K562 (cell line): Measurements from ENCODE around the gene SLC4A5. TPM values are rescaled to one million over a fixed set of nuclear protein-coding genes. Genes with fewer than 3 reads are reported as not detected.
A peak's percentile ranks its signal among the peaks of the same experiment; 100 is the strongest.

Experiments
- ATAC-seq: fragments of 200-7000 bp; cut with Tn5 transposase; 3 replicates; pipeline ENCODE4 v1.9.1; 2020; ENCODE audit warnings: moderate library complexity
- BruUV-seq: library from RNA; stranded (reverse); fragments of 400-500 nt; replicated peaks from 2 replicates; lab custom pipeline; 2021; lab: Mats Ljungman, UMichigan
- CTCF ChIA-PET: fragments of 300-600 bp; formaldehyde crosslinking; extraction: SDS; loops from one replicate; lab custom pipeline; 2021; ENCODE audit warnings: low intra/inter-chr PET ratio; lab: Yijun Ruan, JAX
- POLR2A ChIA-PET: fragments of 300-600, 350-650 bp; sonication (Branson Sonifier 250); formaldehyde crosslinking; extraction: SDS; loops from one replicate; lab custom pipeline; 2021; ENCODE audit warnings: antibody characterized with exemption, inconsistent platforms; lab: Yijun Ruan, JAX
- DNase-seq, 4 experiments: peaks; one replicate each; pipeline versions ENCODE4 v3.0.0 to v3.0.0-alpha.2; 2011 to 2018; ENCODE audit warnings: low spot score in 3 of 4, mixed read lengths in 3 of 4; ENCODE audit errors: extremely low read depth in 1 of 4
- FAIRE-seq: peaks from 2 replicates; lab custom pipeline; 2011; peaks lifted over from hg19 to GRCh38; lab: Jason Lieb, UNC
- H2AFZ ChIP-seq: 2 replicates; pipeline ENCODE4 v1.6.0; 2011; ENCODE audit warnings: low read depth, low read length, control low read depth, inconsistent platforms
- H3K27ac ChIP-seq: fragments of 200-600 bp; 3 replicates; pipeline ENCODE4 v1.8.0; 2011; ENCODE audit warnings: low read depth, mild to moderate bottlenecking, control low read depth, inconsistent platforms, low read length, moderate library complexity, mixed read lengths; ENCODE audit errors: extremely low read depth
- H3K27me3 ChIP-seq, 2 experiments: fragments of 300-600 bp in 1 of 2; 2 replicates in 1 of 2; 3 replicates in 1 of 2; pipeline versions ENCODE4 v1.6.0 to v1.8.0; 2011; ENCODE audit warnings: inconsistent platforms in 2 of 2, low read length in 2 of 2, mild to moderate bottlenecking in 1 of 2, mixed read lengths in 1 of 2, moderate library complexity in 1 of 2; ENCODE audit not compliant: control insufficient read depth in 2 of 2, insufficient read depth in 2 of 2
- H3K36me3 ChIP-seq: fragments of 300-600 bp; 3 replicates; pipeline ENCODE4 v1.8.0; 2011; ENCODE audit warnings: mild to moderate bottlenecking, low read length, inconsistent platforms; ENCODE audit not compliant: control insufficient read depth, insufficient read depth
- H3K4me1 ChIP-seq, 2 experiments: fragments of 200-600 bp in 1 of 2; replicated peaks in 1 of 2; 2 replicates in 1 of 2; 3 replicates in 1 of 2; pipeline versions ENCODE4 v1.5.1 to v1.8.0; 2011; ENCODE audit warnings: inconsistent platforms in 2 of 2, low read length in 2 of 2, mild to moderate bottlenecking in 1 of 2, mixed read lengths in 1 of 2, moderate library complexity in 1 of 2; ENCODE audit not compliant: control insufficient read depth in 2 of 2, insufficient read depth in 2 of 2
- H3K4me2 ChIP-seq: 2 replicates; pipeline ENCODE4 v1.6.1; 2011; ENCODE audit warnings: low read length, control low read depth, inconsistent platforms, mixed read lengths; ENCODE audit not compliant: insufficient read depth
- H3K4me3 ChIP-seq: fragments of 200-600 bp; sonication (generic), shearing (Covaris generic); 2 replicates; pipeline ENCODE4 v1.5.1; 2016; ENCODE audit warnings: control low read depth, inconsistent platforms
- H3K79me2 ChIP-seq: fragments of 200-600 bp; 3 replicates; pipeline ENCODE4 v1.8.0; 2011; ENCODE audit warnings: low read length, inconsistent platforms; ENCODE audit not compliant: control insufficient read depth, insufficient read depth
- H3K9ac ChIP-seq, 2 experiments: 2 replicates each; pipeline versions ENCODE4 v1.6.0 to v1.6.1; 2011; ENCODE audit warnings: low read depth in 2 of 2, low read length in 2 of 2, control low read depth in 1 of 2, inconsistent platforms in 1 of 2, mild to moderate bottlenecking in 1 of 2, mixed read lengths in 1 of 2; ENCODE audit not compliant: insufficient read depth in 1 of 2
- H3K9me1 ChIP-seq: one replicate; pipeline ENCODE4 v1.6.0; 2011; ENCODE audit warnings: inconsistent platforms, mild to moderate bottlenecking, low read length, moderate library complexity; ENCODE audit not compliant: control insufficient read depth, insufficient read depth
- H3K9me3 ChIP-seq: replicated peaks from 2 replicates; pipeline ENCODE4 v1.5.1; 2011; ENCODE audit warnings: low read depth, low read length, inconsistent platforms; ENCODE audit not compliant: control insufficient read depth, insufficient read depth
- H4K20me1 ChIP-seq: replicated peaks from 2 replicates; pipeline ENCODE4 v1.6.1; 2011; ENCODE audit warnings: low read length, inconsistent platforms, mixed read lengths; ENCODE audit not compliant: control insufficient read depth, insufficient read depth
- CBX8 ChIP-seq: fragments of 200-600 bp; sonication (generic); IDR thresholded peaks from 2 replicates; pipeline ENCODE4 v1.6.1; 2012; ENCODE audit warnings: borderline replicate concordance, mixed run types, low read depth, mild to moderate bottlenecking, moderate library complexity, mixed read lengths, low read length, control low read depth, inconsistent platforms; ENCODE audit not compliant: poor library complexity, severe bottlenecking; ENCODE audit errors: extremely low read depth
- CTCF ChIP-seq, 3 experiments: IDR thresholded peaks in 2 of 3; conservative IDR thresholded peaks in 1 of 3; 2 replicates each; pipeline ENCODE4 v1.5.1; 2011 to 2012; ENCODE audit warnings: low read length in 3 of 3, mild to moderate bottlenecking in 3 of 3, control low read depth in 2 of 3, improper control_type of control experiment in 1 of 3, inconsistent platforms in 1 of 3, low read depth in 1 of 3, mixed read lengths in 1 of 3, moderate library complexity in 1 of 3; ENCODE audit not compliant: insufficient read depth in 2 of 3
- HIVEP1 ChIP-seq: fragments of 250-450 bp; sonication (Bioruptor Pico); IDR thresholded peaks from 2 replicates; pipeline ENCODE4 v1.4.0; 2020; ENCODE audit warnings: mild to moderate bottlenecking
- POLR2AphosphoS2 ChIP-seq: IDR thresholded peaks from 2 replicates; pipeline ENCODE4 v1.6.1; 2012; ENCODE audit warnings: low read length, improper control_type of control experiment
- RAD21 ChIP-seq, 2 experiments: fragments of 250-450 bp in 1 of 2; fragments of 450-650 bp in 1 of 2; sonication (Bioruptor Pico) in 1 of 2; formaldehyde crosslinking in 1 of 2; IDR thresholded peaks in 1 of 2; conservative IDR thresholded peaks in 1 of 2; 2 replicates each; pipeline versions ENCODE4 v1.4.0 to v1.8.0; 2020 to 2022; ENCODE audit warnings: mild to moderate bottlenecking in 2 of 2, moderate library complexity in 1 of 2
- SP2 ChIP-seq: IDR thresholded peaks from 2 replicates; pipeline ENCODE4 v1.6.1; 2011; ENCODE audit warnings: mild to moderate bottlenecking, low read depth, low read length, moderate library complexity; ENCODE audit not compliant: poor library complexity, severe bottlenecking; ENCODE audit errors: extremely low read depth
- ZKSCAN8 ChIP-seq: fragments of 200-800 bp; sonication (Bioruptor generic); IDR thresholded peaks from 2 replicates; pipeline ENCODE4 v1.6.1; 2016; ENCODE audit warnings: missing genetic modification characterization, missing compliant biosample characterization
- WGBS: fragments of 100-300 bp; shearing (Covaris generic); methylation state at CpG from one replicate; pipeline ENCODE4 v1.1.6; 2016; ENCODE audit warnings: low coverage, mixed read lengths; ENCODE audit not compliant: insufficient coverage; ENCODE audit errors: missing lambda C conversion rate; 5-methylcytosine and 5-hydroxymethylcytosine counted together
- in situ Hi-C: fragments of 300-500 bp; cut with MboI; formaldehyde crosslinking; loops from 4 replicates; pipeline ENCODE4 v1.15.0; 2018; ENCODE audit warnings: inconsistent platforms, mixed read lengths
- intact Hi-C: fragments of 100-400 bp; cut with micrococcal nuclease; formaldehyde crosslinking; loops from 2 replicates; pipeline ENCODE4 v1.14.2; 2022
- polyA plus RNA-seq, 8 experiments: library from polyadenylated mRNA; depleted of rRNA in 4 of 8; stranded (reverse) in 5 of 8; unstranded in 3 of 8; fragments of >200 nt; fragmentation: Nextera tagmentation in 2 of 8; fragmentation: Illumina TruSeq in 1 of 8; extraction: Ambion mirVana in 2 of 8; extraction: Trizol in 1 of 8; gene quantifications; 2 replicates each; pipeline versions ENCODE4 v1.2.1 to v1.2.3, GENCODE V29; 2011 to 2014; ENCODE audit warnings: inconsistent platforms in 1 of 8, missing spikeins in 1 of 8
- total RNA-seq, 7 experiments: library from RNA; depleted of rRNA in 6 of 7; stranded (reverse); fragments of >200 nt in 6 of 7; fragmentation: Illumina TruSeq in 2 of 7; extraction: Trizol in 2 of 7; gene quantifications; 2 replicates each; pipeline versions ENCODE4 v1.2.1 to v1.2.3, GENCODE V29; 2011 to 2021; ENCODE audit warnings: low replicate concordance in 1 of 7
- TF ChIP-seq, protein P1 (sequence below): fragments of 450-650 bp; formaldehyde crosslinking; IDR thresholded peaks from 2 replicates; pipeline ENCODE4 v1.4.0; 2020; ENCODE audit warnings: mild to moderate bottlenecking, moderate library complexity
- TF ChIP-seq, protein P2 (sequence below): fragments of 250-450 bp; sonication (Bioruptor Pico); IDR thresholded peaks from 2 replicates; pipeline ENCODE4 v1.4.0; 2020

Gene SLC4A5
- total and polyA plus RNA-seq, 9 of the 15 experiments (the other 6 are each of a cell fraction or from before 2014, with no cell fraction given) = 0.03 to 0.77 (median 0.14) TPM; not detected in 1

- intact Hi-C loops = loop anchor here (2.0 to 10.0 kb wide), 4 partner anchors 68 to 508 kb away; partner anchors contain the start of gene STAMBP
- DNase-seq (peak in 3 of 4 experiments; percentile 29 to 63 (median 51)), FAIRE-seq (peak; percentile 65), ATAC-seq (peak; percentile 93)
- in situ Hi-C loops = no loop called here
- H3K4me2 ChIP-seq = no peak overlapping the region
- H3K9me3 ChIP-seq = no peaks in the 10 kb centered on the region
- no peaks in the 10 kb centered on the region for H3K9me1 ChIP-seq
- H3K79me2 ChIP-seq = no peaks in the 10 kb centered on the region
- ChIA-PET POLR2A (interaction anchor here (0.6 to 1.0 kb wide), 4 partner anchors 8 to 87 kb away, joined by 3 to 4 read pairs (median 3); no protein-coding TSS in a partner anchor), CTCF (interaction anchor here (0.5 to 3.9 kb wide), 7 partner anchors 55 to 199 kb away, joined by 3 to 18 read pairs (median 4); no protein-coding TSS in a partner anchor)
- H3K27me3 ChIP-seq = no peaks in the 10 kb centered on the region; a peak in 2 of 5 replicates
- WGBS = 4% methylated on average over 3 of the region's 3 CpGs
- H3K9ac ChIP-seq = no peak overlapping the region
- no peak overlapping the region for H3K4me3 ChIP-seq
- no peaks in the 10 kb centered on the region for H4K20me1 ChIP-seq
- no peak overlapping the region for H3K27ac ChIP-seq
- H3K4me1 ChIP-seq = peaks cover 0 to 2% of the 10 kb centered on the region in 2 experiments; a peak in 3 of 5 replicates
- H2AFZ ChIP-seq = no peak overlapping the region
- BruUV-seq = no TSS peak
- H3K36me3 ChIP-seq = no peaks in the 10 kb centered on the region
- TF ChIP-seq, protein P1, sequence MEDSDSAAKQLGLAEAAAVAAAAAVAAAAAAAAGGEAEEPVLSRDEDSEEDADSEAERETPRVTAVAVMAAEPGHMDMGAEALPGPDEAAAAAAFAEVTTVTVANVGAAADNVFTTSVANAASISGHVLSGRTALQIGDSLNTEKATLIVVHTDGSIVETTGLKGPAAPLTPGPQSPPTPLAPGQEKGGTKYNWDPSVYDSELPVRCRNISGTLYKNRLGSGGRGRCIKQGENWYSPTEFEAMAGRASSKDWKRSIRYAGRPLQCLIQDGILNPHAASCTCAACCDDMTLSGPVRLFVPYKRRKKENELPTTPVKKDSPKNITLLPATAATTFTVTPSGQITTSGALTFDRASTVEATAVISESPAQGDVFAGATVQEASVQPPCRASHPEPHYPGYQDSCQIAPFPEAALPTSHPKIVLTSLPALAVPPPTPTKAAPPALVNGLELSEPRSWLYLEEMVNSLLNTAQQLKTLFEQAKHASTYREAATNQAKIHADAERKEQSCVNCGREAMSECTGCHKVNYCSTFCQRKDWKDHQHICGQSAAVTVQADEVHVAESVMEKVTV (CRISPR knock-in tag) = 0 out of 2 replicates have a peak, but pooled peaks have one; percentile 35
- TF ChIP-seq HIVEP1 (CRISPR knock-in tag) = no peak
- TF ChIP-seq RAD21 (CRISPR knock-in tag; conservative IDR thresholded peaks at IDR 0.05 in 1 of 2, IDR thresholded peaks at IDR 0.05 in 1 of 2) = peak; percentile 56 to 71
- no peak for TF ChIP-seq SP2
- peak; percentile 58 to 80 (median 70) for TF ChIP-seq CTCF (IDR thresholded peaks at IDR 0.05 in 2 of 3, conservative IDR thresholded peaks at IDR 0.05 in 1 of 3; ENCODE audit: insufficient read depth in 2 of 3, low read depth in 1 of 3, low read length in 3 of 3)
- no peak for TF ChIP-seq POLR2AphosphoS2
- no peak for TF ChIP-seq ZKSCAN8 (CRISPR knock-in tag)
- TF ChIP-seq, protein P2, sequence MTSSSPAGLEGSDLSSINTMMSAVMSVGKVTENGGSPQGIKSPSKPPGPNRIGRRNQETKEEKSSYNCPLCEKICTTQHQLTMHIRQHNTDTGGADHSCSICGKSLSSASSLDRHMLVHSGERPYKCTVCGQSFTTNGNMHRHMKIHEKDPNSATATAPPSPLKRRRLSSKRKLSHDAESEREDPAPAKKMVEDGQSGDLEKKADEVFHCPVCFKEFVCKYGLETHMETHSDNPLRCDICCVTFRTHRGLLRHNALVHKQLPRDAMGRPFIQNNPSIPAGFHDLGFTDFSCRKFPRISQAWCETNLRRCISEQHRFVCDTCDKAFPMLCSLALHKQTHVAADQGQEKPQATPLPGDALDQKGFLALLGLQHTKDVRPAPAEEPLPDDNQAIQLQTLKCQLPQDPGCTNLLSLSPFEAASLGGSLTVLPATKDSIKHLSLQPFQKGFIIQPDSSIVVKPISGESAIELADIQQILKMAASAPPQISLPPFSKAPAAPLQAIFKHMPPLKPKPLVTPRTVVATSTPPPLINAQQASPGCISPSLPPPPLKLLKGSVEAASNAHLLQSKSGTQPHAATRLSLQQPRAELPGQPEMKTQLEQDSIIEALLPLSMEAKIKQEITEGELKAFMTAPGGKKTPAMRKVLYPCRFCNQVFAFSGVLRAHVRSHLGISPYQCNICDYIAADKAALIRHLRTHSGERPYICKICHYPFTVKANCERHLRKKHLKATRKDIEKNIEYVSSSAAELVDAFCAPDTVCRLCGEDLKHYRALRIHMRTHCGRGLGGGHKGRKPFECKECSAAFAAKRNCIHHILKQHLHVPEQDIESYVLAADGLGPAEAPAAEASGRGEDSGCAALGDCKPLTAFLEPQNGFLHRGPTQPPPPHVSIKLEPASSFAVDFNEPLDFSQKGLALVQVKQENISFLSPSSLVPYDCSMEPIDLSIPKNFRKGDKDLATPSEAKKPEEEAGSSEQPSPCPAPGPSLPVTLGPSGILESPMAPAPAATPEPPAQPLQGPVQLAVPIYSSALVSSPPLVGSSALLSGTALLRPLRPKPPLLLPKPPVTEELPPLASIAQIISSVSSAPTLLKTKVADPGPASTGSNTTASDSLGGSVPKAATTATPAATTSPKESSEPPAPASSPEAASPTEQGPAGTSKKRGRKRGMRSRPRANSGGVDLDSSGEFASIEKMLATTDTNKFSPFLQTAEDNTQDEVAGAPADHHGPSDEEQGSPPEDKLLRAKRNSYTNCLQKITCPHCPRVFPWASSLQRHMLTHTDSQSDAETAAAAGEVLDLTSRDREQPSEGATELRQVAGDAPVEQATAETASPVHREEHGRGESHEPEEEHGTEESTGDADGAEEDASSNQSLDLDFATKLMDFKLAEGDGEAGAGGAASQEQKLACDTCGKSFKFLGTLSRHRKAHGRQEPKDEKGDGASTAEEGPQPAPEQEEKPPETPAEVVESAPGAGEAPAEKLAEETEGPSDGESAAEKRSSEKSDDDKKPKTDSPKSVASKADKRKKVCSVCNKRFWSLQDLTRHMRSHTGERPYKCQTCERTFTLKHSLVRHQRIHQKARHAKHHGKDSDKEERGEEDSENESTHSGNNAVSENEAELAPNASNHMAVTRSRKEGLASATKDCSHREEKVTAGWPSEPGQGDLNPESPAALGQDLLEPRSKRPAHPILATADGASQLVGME = no peak
- TF ChIP-seq CBX8 = no peak
These were observed 10.0 kb downstream of the SLC4A5 start for GRCh38 chr2:74333175-74333574.
